ENCODE results near the gene ANKRD63.

The ANKRD63 gene

GRCh38 chr15:40243126-40243810 lies 39.6 kb downstream of the ANKRD63 start:
- DNase-seq (ENCODE audit: low read depth in 2 of 2): no peak

GRCh38 chr15:40242601-40243000 lies 40.3 kb downstream of the ANKRD63 start:
- DNase-seq (ENCODE audit: low read depth in 2 of 2): no peak

GRCh38 chr15:40242213-40242599 lies 40.7 kb downstream of the ANKRD63 start:
- DNase-seq (ENCODE audit: low read depth in 2 of 2): no peak

GRCh38 chr15:40241269-40242212 lies 41.3 kb downstream of the ANKRD63 start:
- DNase-seq (ENCODE audit: low read depth in 2 of 2): no peak

GRCh38 chr15:40240619-40241221 lies 42.1 kb downstream of the ANKRD63 start:
- DNase-seq (ENCODE audit: low read depth in 2 of 2): no peak

GRCh38 chr15:40239693-40240618 lies 42.9 kb downstream of the ANKRD63 start:
- DNase-seq (ENCODE audit: low read depth in 2 of 2): no peak

- no peak for DNase-seq (ENCODE audit: low read depth in 2 of 2)
Observed at GRCh38 chr15:40239404-40239692, 43.5 kb downstream of the ANKRD63 start.

- DNase-seq (ENCODE audit: low read depth in 2 of 2): peak; percentile 28 to 47
Observed at GRCh38 chr15:40238532-40239403, 44.1 kb downstream of the ANKRD63 start, which contains the start of gene PAK6. TSS of gene PAK6 (plus strand) at chr15:40239063. CDS start at chr15:40264786, 25,723 bp downstream.

- no peak for DNase-seq (ENCODE audit: low read depth in 2 of 2)
Observed at GRCh38 chr15:40235201-40235885, 47.5 kb downstream of the ANKRD63 start.

GRCh38 chr15:40234783-40235182 lies 48.1 kb downstream of the ANKRD63 start:
- no peak for DNase-seq (ENCODE audit: low read depth in 2 of 2)

- DNase-seq (ENCODE audit: low read depth in 2 of 2): no peak
Observed at GRCh38 chr15:40233727-40234577, 48.9 kb downstream of the ANKRD63 start.

- no peak for DNase-seq (ENCODE audit: low read depth in 2 of 2)
Observed at GRCh38 chr15:40232625-40233070, 50.2 kb downstream of the ANKRD63 start.

Data from stimulated activated CD4-positive, alpha-beta T cell treated with anti-CD3 and anti-CD28 coated beads, Interleukin-4, amount 100 ng/mL, for 48 hours (primary cell).